Psoas muscle (tissue), 8 donors: ENCODE results near the gene NLN. TPM values are rescaled to one million over a fixed set of nuclear protein-coding genes. Genes with fewer than 3 reads are reported as not detected.

Source experiments
- ATAC-seq, 4 donors: fragments of 200-7000 bp; cut with Tn5 transposase; one replicate each; pipeline ENCODE4 v1.9.1; 2020; ENCODE audit warnings: moderate library complexity in 3 of 4, mild to moderate bottlenecking in 2 of 4
- DNase-seq, 2 donors: peaks; one replicate each; pipeline ENCODE4 v3.0.0-alpha.2; 2020
- H3K27ac ChIP-seq: fragments of 200-600 bp; one replicate; pipeline ENCODE4 v1.8.0; 2022
- H3K27me3 ChIP-seq, 3 donors: fragments of 200-600 bp in 1 of 3; one replicate each; pipeline versions ENCODE4 v1.6.1 to v1.8.0; 2013 to 2022; ENCODE audit warnings: low read length in 2 of 3, mild to moderate bottlenecking in 2 of 3, moderate library complexity in 1 of 3; ENCODE audit not compliant: insufficient read depth in 3 of 3
- H3K36me3 ChIP-seq, 2 donors: fragments of 200-600 bp in 1 of 2; one replicate each; pipeline versions ENCODE4 v1.6.1 to v1.8.0; 2013 to 2022; ENCODE audit warnings: low read depth in 1 of 2, mild to moderate bottlenecking in 1 of 2, moderate library complexity in 1 of 2; ENCODE audit not compliant: insufficient read depth in 1 of 2
- H3K4me1 ChIP-seq: fragments of 200-600 bp; one replicate; pipeline ENCODE4 v1.8.0; 2022
- H3K4me3 ChIP-seq: fragments of 200-600 bp; one replicate; pipeline ENCODE4 v1.8.0; 2022; ENCODE audit warnings: mild to moderate bottlenecking
- H3K9me3 ChIP-seq: fragments of 200-600 bp; one replicate; pipeline ENCODE4 v1.8.0; 2022
- WGBS, 3 donors: extraction: QIAGEN DNeasy Blood & Tissue Kit; methylation state at CpG; one replicate each; pipeline versions ENCODE4 v1.1.6 to v1.1.7; 2013; 5-methylcytosine and 5-hydroxymethylcytosine counted together
- intact Hi-C, 2 donors: fragments of 100-400 bp; cut with DNase I; formaldehyde crosslinking; loops; one replicate each; pipeline versions ENCODE4 v1.11.0 to v1.14.2; 2022
- polyA plus RNA-seq, 3 donors: library from polyadenylated mRNA; stranded (reverse); fragments of 200-250 nt; gene quantifications; one replicate each; pipeline ENCODE4 v1.2.3, GENCODE V29; 2013
- total RNA-seq, 4 donors: library from RNA; stranded (reverse); fragmentation: NEBNext Ultra II Directional in 2 of 4; extraction: Animal tissue kit (Norgen Biotek cat#: 25700) in 2 of 4; gene quantifications; one replicate each; pipeline versions ENCODE4 v1.2.1 to v1.2.4, GENCODE V29; 2021 to 2023
- TF ChIP-seq, protein P1 (sequence below): fragments of 200-600 bp; IDR thresholded peaks from one replicate; pipeline ENCODE4 v1.8.0; 2022; ENCODE audit warnings: antibody characterized with exemption
- donor health status: healthy with polysubstance abuse.
- donor health status: DM: no; HTN: no; CAD: no; lungs with moderate emphysema.
- donor health status: Bipolar disorder and iron deficiency.
- donor health status: healthy.
- donor health status: DM: yes; HTN: yes; CAD: no.
- donor health status: DM: no; HTN: no; CAD: no.
- donor health status: DM: no; HTN: no; CAD: no.
- donor health status: DM: yes; HTN: yes; CAD: no.

Gene NLN
- total and polyA plus RNA-seq, 7 donors: 9.8 to 69.9 (median 31.4) TPM

DNA sequence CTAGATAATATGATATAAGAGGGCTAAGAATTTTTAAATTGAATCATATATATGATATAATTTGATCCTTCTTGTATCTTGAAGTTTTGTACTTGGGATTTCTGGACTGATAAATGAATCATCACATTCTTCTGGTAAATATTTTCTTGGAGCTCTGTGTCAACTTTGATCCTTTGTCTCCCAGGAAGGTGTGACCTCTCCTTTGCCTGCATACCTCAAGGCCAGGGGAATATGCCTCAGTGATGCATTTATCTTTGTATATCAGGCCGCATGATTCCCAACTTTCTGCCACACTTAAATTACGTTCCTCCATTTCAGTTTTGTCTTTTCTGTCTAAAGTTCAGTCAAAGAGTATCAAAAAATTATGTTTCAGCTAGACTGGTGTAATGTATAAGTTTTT, 101.2 kb downstream of the NLN start:
- TF ChIP-seq, protein P1, sequence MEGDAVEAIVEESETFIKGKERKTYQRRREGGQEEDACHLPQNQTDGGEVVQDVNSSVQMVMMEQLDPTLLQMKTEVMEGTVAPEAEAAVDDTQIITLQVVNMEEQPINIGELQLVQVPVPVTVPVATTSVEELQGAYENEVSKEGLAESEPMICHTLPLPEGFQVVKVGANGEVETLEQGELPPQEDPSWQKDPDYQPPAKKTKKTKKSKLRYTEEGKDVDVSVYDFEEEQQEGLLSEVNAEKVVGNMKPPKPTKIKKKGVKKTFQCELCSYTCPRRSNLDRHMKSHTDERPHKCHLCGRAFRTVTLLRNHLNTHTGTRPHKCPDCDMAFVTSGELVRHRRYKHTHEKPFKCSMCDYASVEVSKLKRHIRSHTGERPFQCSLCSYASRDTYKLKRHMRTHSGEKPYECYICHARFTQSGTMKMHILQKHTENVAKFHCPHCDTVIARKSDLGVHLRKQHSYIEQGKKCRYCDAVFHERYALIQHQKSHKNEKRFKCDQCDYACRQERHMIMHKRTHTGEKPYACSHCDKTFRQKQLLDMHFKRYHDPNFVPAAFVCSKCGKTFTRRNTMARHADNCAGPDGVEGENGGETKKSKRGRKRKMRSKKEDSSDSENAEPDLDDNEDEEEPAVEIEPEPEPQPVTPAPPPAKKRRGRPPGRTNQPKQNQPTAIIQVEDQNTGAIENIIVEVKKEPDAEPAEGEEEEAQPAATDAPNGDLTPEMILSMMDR: no peak
- ATAC-seq (no peak), DNase-seq (no peak)
- Histone ChIP-seq H3K36me3 (peaks cover 0 to 5% of the 10 kb centered on the region in 2 donors), H3K4me1 (no peaks in the 10 kb centered on the region), H3K27me3 (no peaks in the 10 kb centered on the region), H3K27ac (no peak overlapping the region), H3K4me3 (no peak overlapping the region), H3K9me3 (no peaks in the 10 kb centered on the region)
- 94 to 99% (median 94%) methylated on average over 2 of the region's 2 CpGs for WGBS, 3 donors
- intact Hi-C loops: no loop called here

DNA sequence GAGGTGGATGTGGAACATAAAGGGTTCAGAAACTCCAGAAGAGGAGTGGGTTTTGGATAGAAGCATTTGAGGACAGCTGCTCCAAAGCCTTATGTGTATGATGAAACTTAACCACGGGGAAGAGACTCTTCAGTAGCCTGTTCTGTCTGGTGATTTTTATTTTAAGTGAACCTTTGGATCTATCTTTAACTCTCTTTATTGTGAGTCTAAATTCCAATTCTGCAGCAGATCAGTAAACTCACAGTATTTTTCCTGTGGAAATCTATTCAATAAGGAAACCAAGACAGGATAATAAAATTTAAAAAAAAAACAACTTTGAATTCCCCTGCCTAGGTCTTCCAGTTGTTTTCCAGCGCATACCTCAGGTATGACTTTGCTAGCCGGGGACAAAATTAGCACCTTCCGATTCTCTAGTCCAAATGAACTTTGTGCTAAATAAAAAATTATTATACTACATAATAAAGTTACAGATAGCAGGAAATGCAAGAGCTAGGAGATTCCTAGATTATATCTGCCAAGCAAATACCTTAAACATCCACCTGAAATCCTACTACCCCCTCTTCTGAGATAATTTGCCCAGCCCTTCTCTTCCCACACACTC, 101.9 kb downstream of the NLN start:
- Histone ChIP-seq H3K27ac (no peak overlapping the region), H3K9me3 (no peaks in the 10 kb centered on the region), H3K27me3 (no peaks in the 10 kb centered on the region), H3K4me3 (no peak overlapping the region), H3K4me1 (no peaks in the 10 kb centered on the region), H3K36me3 (peaks cover 0 to 5% of the 10 kb centered on the region in 2 donors)
- intact Hi-C loops: no loop called here
- WGBS, 3 donors: 51 to 61% (median 53%) methylated on average over 4 of the region's 4 CpGs
- no peak for DNase-seq
- TF ChIP-seq, protein P1: no peak
- no peak for ATAC-seq

DNA sequence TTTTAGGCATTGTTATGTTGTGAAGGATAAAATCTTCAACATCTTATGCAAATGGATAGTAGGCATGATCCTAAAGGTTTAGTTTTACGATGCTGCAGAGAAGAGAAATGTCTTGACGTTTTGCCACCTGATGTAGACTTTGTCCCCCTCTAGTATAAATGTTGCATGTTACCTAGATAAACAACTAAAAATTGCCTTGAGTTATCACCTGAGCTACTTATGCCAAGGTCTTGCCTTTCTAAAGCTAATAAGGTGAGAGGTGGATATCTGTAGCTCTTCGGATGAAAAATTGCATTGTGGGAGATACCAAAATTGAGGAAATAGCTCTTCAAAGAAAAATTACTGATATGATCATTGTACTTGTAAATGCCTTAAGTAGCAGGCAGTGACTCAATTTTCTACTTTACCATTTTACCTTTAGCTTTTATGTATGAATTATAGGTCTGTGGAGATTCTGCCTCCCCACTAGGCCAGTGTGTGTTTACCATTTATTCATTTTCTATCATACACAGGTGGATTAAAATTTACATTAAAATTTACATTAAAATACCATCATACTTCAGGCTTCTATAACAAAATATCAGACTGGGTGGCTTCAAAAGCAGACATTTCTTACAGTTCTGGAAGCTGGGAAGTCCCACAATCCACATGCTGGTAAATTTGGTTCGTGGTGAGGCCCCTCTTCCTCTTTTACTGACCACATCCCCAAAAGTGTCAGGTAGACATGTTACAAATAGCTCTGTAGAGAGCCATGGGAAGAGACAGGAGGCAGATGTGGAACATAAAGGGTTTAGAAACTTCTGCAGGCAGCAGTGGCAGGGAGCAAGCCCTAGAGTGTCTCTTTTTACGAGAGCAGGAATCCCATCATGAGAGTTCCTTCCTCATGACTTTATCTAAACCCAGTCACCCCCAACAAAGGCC, 103.7 kb downstream of the NLN start:
- no peaks in the 10 kb centered on the region for H3K27me3 ChIP-seq
- intact Hi-C loops: no loop called here
- 84 to 97% (median 85%) methylated on average over 5 of the region's 5 CpGs for WGBS, 3 donors
- no peaks in the 10 kb centered on the region for H3K9me3 ChIP-seq
- H3K4me3 ChIP-seq: no peak overlapping the region
- DNase-seq (no peak), ATAC-seq (no peak)
- no peaks in the 10 kb centered on the region for H3K36me3 ChIP-seq
- TF ChIP-seq, protein P1: no peak
- H3K27ac ChIP-seq: no peak overlapping the region
- H3K4me1 ChIP-seq: no peaks in the 10 kb centered on the region

DNA sequence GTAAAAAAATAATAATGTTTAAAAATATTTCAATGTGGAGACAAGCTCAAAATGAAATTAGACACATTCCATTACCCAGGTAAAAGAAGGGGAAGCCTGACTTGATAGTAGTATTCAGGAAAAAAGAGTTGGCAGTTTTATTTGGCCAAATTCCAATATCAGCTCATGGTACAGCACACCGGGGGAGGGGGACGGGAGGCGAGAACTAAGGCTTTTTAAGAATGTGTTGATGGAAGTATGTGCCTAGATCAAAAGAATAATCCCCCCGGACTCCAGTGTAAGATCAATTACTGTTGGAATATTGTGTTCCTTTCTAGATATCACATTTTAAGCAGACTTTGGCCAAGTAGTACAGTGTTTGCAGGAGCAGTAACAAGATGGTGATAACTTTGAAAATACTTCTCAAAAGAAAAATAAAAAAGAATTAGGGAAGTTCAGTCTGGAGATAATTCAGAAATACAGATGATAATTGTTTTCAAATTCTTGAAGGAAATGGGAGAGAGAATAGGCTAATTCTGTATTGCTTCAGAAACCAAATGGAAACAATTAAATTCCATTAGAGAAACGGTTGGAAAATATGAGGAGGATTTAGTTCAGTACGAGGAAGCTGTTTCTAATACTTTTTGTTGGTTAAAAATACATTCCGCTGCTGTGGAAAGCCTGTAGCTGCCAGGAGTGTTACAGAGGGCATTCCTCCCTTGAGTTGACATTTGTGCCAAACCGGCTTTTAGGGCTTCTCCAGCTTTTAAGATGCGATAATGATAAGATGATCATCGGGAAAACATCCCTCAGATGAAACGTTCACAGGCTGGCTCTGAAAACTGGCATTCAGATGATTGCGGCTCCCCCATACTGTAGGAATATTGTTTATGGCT, 106.3 kb downstream of the NLN start:
- Histone ChIP-seq H3K4me3 (no peak overlapping the region), H3K27ac (no peak overlapping the region), H3K4me1 (no peaks in the 10 kb centered on the region), H3K36me3 (no peaks in the 10 kb centered on the region), H3K9me3 (no peaks in the 10 kb centered on the region), H3K27me3 (peaks cover 0 to 2% (median 0%) of the 10 kb centered on the region in 3 donors)
- TF ChIP-seq, protein P1: no peak
- ATAC-seq (no peak), DNase-seq (no peak)
- intact Hi-C loops: no loop called here
- 33 to 40% (median 38%) methylated on average over 12 of the region's 12 CpGs for WGBS, 3 donors
